Esophagus muscularis mucosa (tissue), 4 donors: ENCODE data around the gene SHISA6. TPM values are rescaled to one million over a fixed set of nuclear protein-coding genes. Genes with fewer than 3 reads are reported as not detected.

ENCODE experiments used
- DNase-seq: peaks from one replicate; pipeline ENCODE4 v3.0.0-alpha.2; 2017; ENCODE audit errors: extremely low spot score
- H3K27ac ChIP-seq, 4 donors: fragments of 200-600 bp; sonication (generic); replicated peaks in 1 of 4; 1 replicate in 3 of 4; 2 replicates in 1 of 4; pipeline ENCODE4 v1.5.1; 2016 to 2019; ENCODE audit warnings: mild to moderate bottlenecking in 1 of 4
- H3K27me3 ChIP-seq, 4 donors: fragments of 200-600 bp; sonication (generic); one replicate each; pipeline versions ENCODE4 v1.5.1 to v1.6.0; 2016 to 2019
- H3K36me3 ChIP-seq, 4 donors: fragments of 200-600 bp; sonication (generic); one replicate each; pipeline ENCODE4 v1.5.1; 2016 to 2019
- H3K4me1 ChIP-seq, 4 donors: fragments of 200-600 bp; sonication (generic); one replicate each; pipeline ENCODE4 v1.5.1; 2016 to 2019
- H3K4me3 ChIP-seq, 4 donors: fragments of 200-600 bp; sonication (generic); 1 replicate in 2 of 4; 2 replicates in 2 of 4; pipeline ENCODE4 v1.5.1; 2016 to 2019; ENCODE audit warnings: mild to moderate bottlenecking in 4 of 4, moderate library complexity in 1 of 4
- H3K9me3 ChIP-seq, 4 donors: fragments of 200-600 bp; sonication (generic); 1 replicate in 3 of 4; 2 replicates in 1 of 4; pipeline ENCODE4 v1.5.1; 2016 to 2019
- CTCF ChIP-seq, 3 experiments: fragments of 200-600 bp in 2 of 3; fragments of 450-650 bp in 1 of 3; sonication (generic) in 2 of 3; IDR thresholded peaks; one replicate each; pipeline ENCODE4 v1.5.1; 2017 to 2019; ENCODE audit warnings: antibody characterized with exemption in 3 of 3, mild to moderate bottlenecking in 2 of 3, moderate library complexity in 1 of 3
- EP300 ChIP-seq: sonication (generic); formaldehyde crosslinking; IDR thresholded peaks from one replicate; pipeline ENCODE4 v1.6.1; 2017; ENCODE audit warnings: antibody characterized with exemption
- POLR2A ChIP-seq: fragments of 450-650 bp; IDR thresholded peaks from one replicate; pipeline ENCODE4 v1.6.1; 2017; ENCODE audit warnings: antibody characterized with exemption, moderate library complexity, mild to moderate bottlenecking, low read depth
- POLR2AphosphoS5 ChIP-seq, 2 donors: sonication (generic); formaldehyde crosslinking; IDR thresholded peaks; one replicate each; pipeline ENCODE4 v1.6.1; 2017; ENCODE audit warnings: antibody characterized with exemption in 2 of 2
- WGBS: methylation state at CpG from one replicate; pipeline ENCODE4 v1.1.5; 2018; 5-methylcytosine and 5-hydroxymethylcytosine counted together
- intact Hi-C: fragments of 100-400 bp; cut with DNase I; formaldehyde crosslinking; loops from one replicate; pipeline ENCODE4 v1.15.1; 2023
- total RNA-seq, 4 donors: library from RNA; depleted of rRNA; stranded (reverse); fragments of >200 nt; gene quantifications; one replicate each; pipeline versions ENCODE4 v1.1.0 to v1.2.1, GENCODE V29; 2016

SHISA6 gene
- total RNA-seq, 4 donors from 2014 or later: 0.83 to 1.7 (median 1.4) TPM

- no peak for DNase-seq
- H3K4me1 ChIP-seq: no peaks in the 10 kb centered on the region
- no peak overlapping the region for H3K4me3 ChIP-seq
- intact Hi-C loops: no loop called here
- no peaks in the 10 kb centered on the region for H3K36me3 ChIP-seq
- H3K27me3 ChIP-seq: peaks cover 0 to 11% (median 0%) of the 10 kb centered on the region in 4 donors
- H3K9me3 ChIP-seq: peaks cover 7 to 20% (median 11%) of the 10 kb centered on the region in 4 donors
- TF ChIP-seq CTCF (IDR thresholded peaks at IDR 0.05) (no peak), POLR2A (no peak), POLR2AphosphoS5 (IDR thresholded peaks at IDR 0.05) (no peak)
- WGBS: 73% methylated on average over 1 of the region's 1 CpG
- no peak overlapping the region for H3K27ac ChIP-seq
Measured at GRCh38 chr17:11267999-11268575, 27.1 kb downstream of the SHISA6 start.

GRCh38 chr17:11269210-11269609, 28.2 kb downstream of the SHISA6 start:
- Histone ChIP-seq H3K9me3 (peaks cover 4 to 10% (median 7%) of the 10 kb centered on the region in 4 donors), H3K4me1 (no peaks in the 10 kb centered on the region), H3K4me3 (no peak overlapping the region), H3K36me3 (no peaks in the 10 kb centered on the region), H3K27ac (no peak overlapping the region), H3K27me3 (peaks cover 0 to 10% (median 0%) of the 10 kb centered on the region in 4 donors)
- intact Hi-C loops: no loop called here
- 98% methylated on average over 4 of the region's 7 CpGs for WGBS
- no peak for DNase-seq
- TF ChIP-seq POLR2A: no peak

- H3K9me3 ChIP-seq: no peaks in the 10 kb centered on the region
- no peaks in the 10 kb centered on the region for H3K4me1 ChIP-seq
- WGBS: 88% methylated on average over 8 of the region's 8 CpGs
- peaks cover 0 to 10% (median 0%) of the 10 kb centered on the region in 4 donors for H3K27me3 ChIP-seq
- H3K27ac ChIP-seq: no peak overlapping the region
- intact Hi-C loops: no loop called here
- H3K36me3 ChIP-seq: no peaks in the 10 kb centered on the region
- DNase-seq: no peak
- TF ChIP-seq EP300 (no peak), POLR2A (no peak), CTCF (IDR thresholded peaks at IDR 0.05) (no peak), POLR2AphosphoS5 (IDR thresholded peaks at IDR 0.05) (no peak)
- no peak overlapping the region for H3K4me3 ChIP-seq
Measured at GRCh38 chr17:11272191-11272590, 31.2 kb downstream of the SHISA6 start.

- Histone ChIP-seq H3K4me3 (no peak overlapping the region), H3K27me3 (peaks cover 0 to 10% (median 0%) of the 10 kb centered on the region in 4 donors), H3K27ac (no peak overlapping the region), H3K9me3 (no peaks in the 10 kb centered on the region), H3K36me3 (no peaks in the 10 kb centered on the region), H3K4me1 (no peaks in the 10 kb centered on the region)
- no peak for TF ChIP-seq POLR2AphosphoS5 (IDR thresholded peaks at IDR 0.05)
- TF ChIP-seq POLR2A: no peak
- TF ChIP-seq EP300: no peak
- no peak for TF ChIP-seq CTCF (IDR thresholded peaks at IDR 0.05)
- intact Hi-C loops: no loop called here
- 100% methylated on average over 7 of the region's 9 CpGs for WGBS
- DNase-seq: no peak
Measured at GRCh38 chr17:11273596-11273995, 32.6 kb downstream of the SHISA6 start.

- Histone ChIP-seq H3K27me3 (peaks cover 0 to 10% (median 0%) of the 10 kb centered on the region in 4 donors), H3K4me3 (no peak overlapping the region), H3K36me3 (no peaks in the 10 kb centered on the region), H3K27ac (no peak overlapping the region), H3K4me1 (no peaks in the 10 kb centered on the region), H3K9me3 (no peaks in the 10 kb centered on the region)
- no peak for TF ChIP-seq EP300
- TF ChIP-seq CTCF (IDR thresholded peaks at IDR 0.05): no peak
- no peak for TF ChIP-seq POLR2AphosphoS5 (IDR thresholded peaks at IDR 0.05)
- no peak for TF ChIP-seq POLR2A
- intact Hi-C loops: no loop called here
- no peak for DNase-seq
- 84% methylated on average over 14 of the region's 14 CpGs for WGBS
Measured at GRCh38 chr17:11274106-11274505, 33.1 kb downstream of the SHISA6 start.
